ENCODE data around the gene GPX4. TPM values are rescaled to one million over a fixed set of nuclear protein-coding genes. Genes with fewer than 3 reads are reported as not detected.

Gene GPX4
- total RNA-seq, 1 experiment from 2014 or later, result 355 TPM

GRCh38 chr19:1121395-1121794 is 17.6 kb downstream of the GPX4 start:
- no peak overlapping the region for H3K23ac ChIP-seq (ENCODE audit: insufficient read length, low read depth, low read length)
- WGBS (ENCODE audit: extremely low coverage, insufficient read length, low lambda C conversion rate), result no CpG with 5 or more reads among the region's 10 CpGs
- TF ChIP-seq, protein P1, sequence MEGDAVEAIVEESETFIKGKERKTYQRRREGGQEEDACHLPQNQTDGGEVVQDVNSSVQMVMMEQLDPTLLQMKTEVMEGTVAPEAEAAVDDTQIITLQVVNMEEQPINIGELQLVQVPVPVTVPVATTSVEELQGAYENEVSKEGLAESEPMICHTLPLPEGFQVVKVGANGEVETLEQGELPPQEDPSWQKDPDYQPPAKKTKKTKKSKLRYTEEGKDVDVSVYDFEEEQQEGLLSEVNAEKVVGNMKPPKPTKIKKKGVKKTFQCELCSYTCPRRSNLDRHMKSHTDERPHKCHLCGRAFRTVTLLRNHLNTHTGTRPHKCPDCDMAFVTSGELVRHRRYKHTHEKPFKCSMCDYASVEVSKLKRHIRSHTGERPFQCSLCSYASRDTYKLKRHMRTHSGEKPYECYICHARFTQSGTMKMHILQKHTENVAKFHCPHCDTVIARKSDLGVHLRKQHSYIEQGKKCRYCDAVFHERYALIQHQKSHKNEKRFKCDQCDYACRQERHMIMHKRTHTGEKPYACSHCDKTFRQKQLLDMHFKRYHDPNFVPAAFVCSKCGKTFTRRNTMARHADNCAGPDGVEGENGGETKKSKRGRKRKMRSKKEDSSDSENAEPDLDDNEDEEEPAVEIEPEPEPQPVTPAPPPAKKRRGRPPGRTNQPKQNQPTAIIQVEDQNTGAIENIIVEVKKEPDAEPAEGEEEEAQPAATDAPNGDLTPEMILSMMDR (conservative IDR thresholded peaks at IDR 0.05), result no peak

More at GRCh38 chr19:1121395-1121794, 17.6 kb downstream of the GPX4 start:
- H2BK5ac ChIP-seq (ENCODE audit: insufficient read length, low read length), result no peak overlapping the region
- H2BK15ac ChIP-seq (ENCODE audit: low read depth, low read length), result no peak overlapping the region
- H3K27me3 ChIP-seq (ENCODE audit: insufficient read depth, low read length), result no peaks in the 10 kb centered on the region
- H2BK120ac ChIP-seq (ENCODE audit: low read depth, low read length, poor library complexity, severe bottlenecking), result no peak overlapping the region
- H2AFZ ChIP-seq (ENCODE audit: low read length), result no peak overlapping the region
- peak overlapping the region in 1 of 3 experiments; percentile 36; a peak in 2 of 7 replicates for H3K27ac Mint-ChIP-seq
- no peak overlapping the region for H3K9ac ChIP-seq (ENCODE audit: extremely low read depth, insufficient read length, low read length)
- no peaks in the 10 kb centered on the region for H3K4me1 ChIP-seq (ENCODE audit: insufficient read depth, low read length)
- DNase-seq, result no peak
- no peak overlapping the region for H3K27ac ChIP-seq (ENCODE audit: insufficient read length, low read depth, low read length)
- no peak overlapping the region for H4K5ac ChIP-seq (ENCODE audit: insufficient read length, low read depth, low read length)
- H4K8ac ChIP-seq (replicated peaks; ENCODE audit: insufficient read length, low read depth, low read length), result no peak overlapping the region
- H3K79me1 ChIP-seq (ENCODE audit: insufficient read depth, low read depth, low read length, poor library complexity, severe bottlenecking), result no peaks in the 10 kb centered on the region
- no peak overlapping the region for H3K4ac ChIP-seq (ENCODE audit: low read depth, low read length)
- no peak overlapping the region for H3K4me2 ChIP-seq (ENCODE audit: insufficient read depth, insufficient read length, low read length)
- no peak overlapping the region for H3K4me3 Mint-ChIP-seq
- H3K9me3 ChIP-seq (ENCODE audit: control insufficient read depth, low read depth, low read length), result no peaks in the 10 kb centered on the region
- H2AK5ac ChIP-seq (ENCODE audit: insufficient read length, low read length), result no peak overlapping the region
- H3K27me3 Mint-ChIP-seq (ENCODE audit: low read depth), result no peaks in the 10 kb centered on the region
- no peaks in the 10 kb centered on the region; a peak in 1 of 5 replicates for H3K9me3 Mint-ChIP-seq
- H2BK12ac ChIP-seq (ENCODE audit: insufficient read length, low read depth, low read length), result no peak overlapping the region
- H2BK20ac ChIP-seq (ENCODE audit: low read depth, low read length, poor library complexity, severe bottlenecking), result no peak overlapping the region
- no peak overlapping the region for H4K91ac ChIP-seq (ENCODE audit: insufficient read length, low read depth, low read length)
- no peaks in the 10 kb centered on the region for H3K23me2 ChIP-seq (ENCODE audit: insufficient read length, low read depth, low read length, poor library complexity, severe bottlenecking)
- no peak overlapping the region for H3T11ph ChIP-seq (ENCODE audit: low read length)
- H4K20me1 ChIP-seq (ENCODE audit: control insufficient read depth, insufficient read depth, insufficient read length), result no peaks in the 10 kb centered on the region
- H3K4me1 Mint-ChIP-seq, result peaks cover 2 to 7% of the 10 kb centered on the region in 2 experiments; a peak in 3 of 4 replicates
- no peak overlapping the region for H3K14ac ChIP-seq (ENCODE audit: insufficient read depth, low read length)
- no peaks in the 10 kb centered on the region for H3K79me2 ChIP-seq (ENCODE audit: insufficient read depth, low read length)
- no peak overlapping the region for H3K18ac ChIP-seq (ENCODE audit: insufficient read length, low read depth, low read length)
- H3K36me3 Mint-ChIP-seq (ENCODE audit: insufficient read depth in 1 of 3, low read depth in 3 of 3), result peaks cover 14 to 48% (median 28%) of the 10 kb centered on the region in 3 experiments; a peak in 6 of 7 replicates
- no peak overlapping the region for H3K56ac ChIP-seq (ENCODE audit: insufficient read length, low read depth, low read length)
